Dendritic cell treated with granulocyte-macrophage colony-stimulating factor and Interleukin-4, amounts not matched to agents 40 ng/mL and 50 ng/mL, for 4 days (primary cell): ENCODE results near the gene MFNG.
"Not testable (repeated sequence)": the region's sequence is repeated elsewhere in the genome, so short reads cannot be mapped to it uniquely, and the experiment has no call there.

Experiments used
- H3K27ac Mint-ChIP-seq: one replicate; pipeline ENCODE4 v1.8.0; 2022; ENCODE audit warnings: mild to moderate bottlenecking, mixed read lengths
- H3K27me3 Mint-ChIP-seq: one replicate; pipeline ENCODE4 v1.8.0; 2022; ENCODE audit warnings: mild to moderate bottlenecking, mixed read lengths
- H3K36me3 Mint-ChIP-seq: one replicate; pipeline ENCODE4 v1.8.0; 2022; ENCODE audit warnings: low read depth, mixed read lengths
- H3K4me1 Mint-ChIP-seq: one replicate; pipeline ENCODE4 v1.8.0; 2022; ENCODE audit warnings: low read depth, mixed read lengths
- H3K4me3 Mint-ChIP-seq: one replicate; pipeline ENCODE4 v1.8.0; 2022; ENCODE audit warnings: mild to moderate bottlenecking, moderate library complexity, mixed read lengths
- H3K9me3 Mint-ChIP-seq: one replicate; pipeline ENCODE4 v1.8.0; 2022; ENCODE audit warnings: mixed read lengths
- intact Hi-C: fragments of 100-400 bp; cut with micrococcal nuclease; formaldehyde crosslinking; loops from one replicate; pipeline ENCODE4 v1.15.0; 2022

Gene MFNG

DNA sequence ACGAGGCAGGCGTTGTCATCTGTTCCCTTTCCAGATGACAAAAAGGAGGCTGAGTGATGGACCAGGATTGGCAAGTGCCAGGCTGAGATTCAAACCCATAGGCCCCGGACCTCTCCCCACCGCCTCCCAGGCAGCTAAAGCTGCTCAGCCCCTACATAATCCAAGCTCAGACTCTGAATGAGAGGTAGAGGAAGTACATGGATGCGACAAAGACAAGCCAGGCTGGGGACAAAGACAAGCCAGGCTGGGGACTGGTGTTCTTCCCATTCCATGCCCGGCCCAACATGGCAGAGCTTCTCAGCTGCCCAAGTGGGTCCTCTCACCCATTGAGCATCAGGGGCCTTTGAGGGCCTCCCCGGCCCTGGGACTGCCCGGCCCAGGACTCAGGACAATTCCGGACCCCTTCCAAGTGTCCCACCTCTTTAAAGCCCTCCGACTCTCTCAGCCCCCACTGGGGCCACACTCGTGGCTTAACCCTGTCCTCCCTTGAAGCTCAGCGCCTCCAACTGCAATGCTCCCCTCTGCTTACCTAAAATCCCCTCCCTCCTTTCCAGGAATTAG, 4.8 kb downstream of the MFNG start:
- H3K4me3 Mint-ChIP-seq: no peak overlapping the region
- no peaks in the 10 kb centered on the region for H3K27me3 Mint-ChIP-seq
- H3K4me1 Mint-ChIP-seq: peaks cover 56% of the 10 kb centered on the region
- intact Hi-C loops: no loop called here
- no peaks in the 10 kb centered on the region for H3K9me3 Mint-ChIP-seq
- H3K36me3 Mint-ChIP-seq: peaks cover 89% of the 10 kb centered on the region
- peak overlapping the region; percentile 53 for H3K27ac Mint-ChIP-seq

DNA sequence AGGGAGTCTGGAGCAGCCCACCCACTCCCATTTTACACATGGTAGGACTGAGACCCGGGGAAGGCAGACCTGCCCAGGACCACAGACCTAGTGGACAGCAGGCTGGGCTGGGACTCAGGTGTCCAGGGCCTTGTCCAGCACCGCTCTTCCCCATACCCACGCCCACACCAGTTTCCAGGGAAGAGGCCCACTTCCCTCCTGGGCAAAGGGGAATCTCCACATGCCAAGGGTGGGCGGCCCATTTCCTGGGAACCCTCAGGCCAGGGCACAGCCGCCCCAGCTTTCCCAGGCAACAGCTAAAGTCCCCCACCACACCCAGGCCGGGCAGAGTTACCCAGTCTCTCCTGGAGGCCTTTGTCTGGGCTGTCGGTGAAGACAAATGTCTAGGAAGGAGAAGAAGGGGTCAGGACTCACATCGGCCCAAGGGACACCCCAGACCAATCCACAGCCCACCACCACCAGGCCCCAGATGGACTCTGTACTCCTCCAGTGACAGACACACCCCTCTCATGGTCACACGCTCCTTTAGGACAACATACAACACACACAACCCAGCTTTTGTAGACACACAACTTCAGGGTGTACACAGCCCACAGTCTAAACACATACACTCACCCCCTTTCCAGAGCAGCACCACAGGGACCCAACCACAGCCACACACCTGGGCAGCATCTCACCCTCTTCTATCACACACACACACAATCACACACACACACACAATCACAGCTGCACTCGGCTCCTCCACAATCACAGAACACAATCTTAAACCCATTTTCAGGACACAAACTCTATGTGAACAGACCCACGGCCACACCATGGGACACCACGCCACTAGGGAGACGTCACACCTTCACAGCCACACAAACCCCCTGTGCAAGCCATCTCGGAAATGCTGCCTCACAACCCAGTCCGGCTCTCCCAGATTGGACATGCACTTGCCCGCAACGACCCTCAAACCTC, 5.5 kb downstream of the MFNG start:
- Mint-ChIP-seq H3K4me1 (peaks cover 54% of the 10 kb centered on the region), H3K27me3 (no peaks in the 10 kb centered on the region), H3K36me3 (peaks cover 94% of the 10 kb centered on the region), H3K9me3 (no peaks in the 10 kb centered on the region), H3K27ac (peak overlapping the region; percentile 53), H3K4me3 (peak overlapping the region; percentile 11)
- intact Hi-C loops: no loop called here

DNA sequence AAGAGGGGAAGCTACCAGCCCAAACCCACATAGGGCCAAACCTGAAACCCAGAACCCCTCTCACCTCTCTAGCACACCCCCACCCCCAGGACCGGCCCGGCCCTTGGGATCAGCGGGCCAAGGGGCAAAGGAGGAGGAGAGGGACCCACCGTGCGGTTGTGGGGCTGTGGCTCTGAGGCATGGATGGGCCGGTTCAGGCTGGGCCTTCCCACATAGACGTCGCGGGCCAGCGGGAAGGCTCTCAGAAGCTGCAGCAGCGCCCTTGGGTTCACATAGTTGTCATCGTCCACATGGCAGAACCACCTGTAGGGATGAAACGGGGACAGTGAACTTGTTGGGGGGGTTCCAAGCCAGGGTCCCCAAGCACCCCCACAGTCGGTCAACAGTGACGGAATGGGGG, 7.0 kb downstream of the MFNG start:
- intact Hi-C loops: no loop called here
- Mint-ChIP-seq H3K4me1 (peaks cover 41% of the 10 kb centered on the region), H3K27ac (no peak overlapping the region), H3K4me3 (no peak overlapping the region), H3K27me3 (no peaks in the 10 kb centered on the region), H3K36me3 (peaks cover 95% of the 10 kb centered on the region), H3K9me3 (no peaks in the 10 kb centered on the region)

DNA sequence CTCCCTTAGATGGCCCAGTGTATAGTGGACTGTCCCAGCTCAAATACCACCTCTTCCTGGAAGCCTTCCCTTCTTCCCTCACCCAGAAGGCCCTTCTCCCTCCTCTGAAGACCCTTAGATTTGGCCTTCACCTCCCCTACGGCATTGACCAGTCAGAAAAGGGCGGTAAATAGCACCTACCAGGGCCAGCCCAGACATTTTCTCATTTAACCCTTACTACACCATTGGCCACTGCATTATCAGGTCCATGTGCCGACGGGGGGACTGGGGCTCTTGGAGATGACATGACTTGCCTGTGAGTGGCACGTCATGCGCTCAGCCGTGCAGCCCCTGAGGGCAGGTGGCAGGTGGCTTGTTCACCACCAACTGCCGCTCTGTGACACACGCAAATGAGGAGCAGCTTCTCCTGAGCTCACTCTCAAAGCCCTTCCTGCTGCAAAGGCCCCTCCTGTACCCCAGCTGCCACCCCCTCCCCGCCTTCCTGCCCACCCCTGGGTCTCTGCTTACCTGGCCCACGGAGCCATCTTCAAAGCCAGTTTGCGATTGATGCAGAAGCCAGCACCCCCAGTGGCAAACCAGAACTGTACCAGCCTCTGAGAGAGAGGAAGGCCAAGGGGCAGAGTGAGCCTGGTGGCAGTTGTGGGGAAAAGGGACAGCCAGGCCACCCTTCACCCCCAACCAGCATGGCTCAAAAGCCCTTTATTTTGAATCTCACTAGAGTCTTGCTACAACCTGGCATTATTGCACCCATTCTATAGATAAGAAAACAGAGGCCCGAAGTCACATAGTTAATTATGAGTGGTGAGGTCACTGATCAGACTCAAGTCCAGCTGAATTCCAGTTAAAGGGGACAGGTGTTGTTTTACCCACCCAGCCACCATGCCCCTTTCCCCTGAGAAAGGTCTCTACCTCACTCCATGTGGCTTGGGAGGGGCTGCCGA, 9.5 kb downstream of the MFNG start:
- no peak overlapping the region for H3K27ac Mint-ChIP-seq

DNA sequence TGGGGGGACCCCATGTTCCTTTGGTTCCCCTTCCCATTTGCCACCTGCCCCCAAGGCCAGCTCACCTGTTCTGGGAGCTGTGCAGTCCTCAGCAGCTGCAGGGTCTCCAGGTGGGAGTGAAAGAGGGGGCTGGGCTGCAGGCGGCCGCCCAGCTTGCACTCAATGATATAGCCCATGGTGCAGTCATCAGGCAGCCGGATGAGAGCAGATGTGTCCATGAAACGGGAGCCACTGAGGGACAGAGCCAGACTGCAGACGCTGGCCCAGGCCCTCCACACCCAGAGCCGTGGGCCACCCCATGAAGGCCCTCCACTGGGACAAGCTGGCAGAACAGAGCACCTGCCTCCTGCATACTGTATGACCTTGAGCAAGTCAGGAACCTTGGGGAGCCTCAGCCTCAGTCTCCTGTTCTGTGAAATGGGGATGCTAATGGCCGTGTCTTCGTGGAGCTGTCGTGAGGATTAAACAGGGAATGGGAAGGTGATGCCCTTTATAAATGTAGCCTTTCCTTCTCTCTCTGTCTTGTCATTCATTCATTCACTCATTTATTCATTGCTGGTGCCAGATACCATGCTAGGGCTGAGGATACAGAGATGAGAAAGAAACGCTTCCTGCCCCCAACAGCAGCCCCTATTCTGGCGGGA, 11.6 kb downstream of the MFNG start:
- H3K9me3 Mint-ChIP-seq: no peaks in the 10 kb centered on the region
- no peak overlapping the region for H3K27ac Mint-ChIP-seq
- no peak overlapping the region for H3K4me3 Mint-ChIP-seq
- intact Hi-C loops: no loop called here
- no peaks in the 10 kb centered on the region for H3K27me3 Mint-ChIP-seq
- H3K36me3 Mint-ChIP-seq: peaks cover 100% of the 10 kb centered on the region
- no peaks in the 10 kb centered on the region for H3K4me1 Mint-ChIP-seq

More for the DNA sequence above, 9.5 kb downstream of the MFNG start:
- Mint-ChIP-seq H3K36me3 (peaks cover 97% of the 10 kb centered on the region), H3K27me3 (no peaks in the 10 kb centered on the region), H3K4me3 (no peak overlapping the region), H3K9me3 (no peaks in the 10 kb centered on the region), H3K4me1 (peaks cover 17% of the 10 kb centered on the region)
- intact Hi-C loops: no loop called here

DNA sequence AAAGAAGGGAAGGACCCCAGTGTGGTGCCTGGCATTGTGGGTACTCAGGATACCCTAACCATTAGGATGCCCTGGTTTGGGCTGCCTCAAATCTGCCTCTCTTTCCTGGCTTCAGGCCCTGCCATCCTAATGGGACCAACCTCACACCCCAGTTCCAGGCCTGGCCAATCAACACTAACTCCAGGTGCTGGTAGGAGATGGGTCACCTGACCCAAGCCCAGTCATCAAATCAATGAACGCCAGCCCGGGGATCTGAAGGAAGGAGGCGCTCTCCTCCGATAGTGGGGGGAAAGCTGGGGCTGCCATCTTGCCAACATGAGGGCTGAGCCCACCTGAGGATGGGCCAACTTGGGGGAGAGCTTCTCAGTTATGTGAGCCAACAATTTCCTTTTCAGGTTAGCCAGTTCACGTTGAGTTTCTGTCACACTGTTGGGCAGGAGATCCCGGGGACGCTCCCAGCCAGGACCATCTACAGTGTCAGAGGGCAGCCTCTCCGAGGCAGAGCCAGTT, 12.7 kb downstream of the MFNG start:
- Mint-ChIP-seq H3K9me3 (no peaks in the 10 kb centered on the region), H3K4me3 (no peak overlapping the region), H3K27me3 (no peaks in the 10 kb centered on the region), H3K4me1 (no peaks in the 10 kb centered on the region), H3K36me3 (peaks cover 100% of the 10 kb centered on the region), H3K27ac (no peak overlapping the region)
- intact Hi-C loops: no loop called here

DNA sequence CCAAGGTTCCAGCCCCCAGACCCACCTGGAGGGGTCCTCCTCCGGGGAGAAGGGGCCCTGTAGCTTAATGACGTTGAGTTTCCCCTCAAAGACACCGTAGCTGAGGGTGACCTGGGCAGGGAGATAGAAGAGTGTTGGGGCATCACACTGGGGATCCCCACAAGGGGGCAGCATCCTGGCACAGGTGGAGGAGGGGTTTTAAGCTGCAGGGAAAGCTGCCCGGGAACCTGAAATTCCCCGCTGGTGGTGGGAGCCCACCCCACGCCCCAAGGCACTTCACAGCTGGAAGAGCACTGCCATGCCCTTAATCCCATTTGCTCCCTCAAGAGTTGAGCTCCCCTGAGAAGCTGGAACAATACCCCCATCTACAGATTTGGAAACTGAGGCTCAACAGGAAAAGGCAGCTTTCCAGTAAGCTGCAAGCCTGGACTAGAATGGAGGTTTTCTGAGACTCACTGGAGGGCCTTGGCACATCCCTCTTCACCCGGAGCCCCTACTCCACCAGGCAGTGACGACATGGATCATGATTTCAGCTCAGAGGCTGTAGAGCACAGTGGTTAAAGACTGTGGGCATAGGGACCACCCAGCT, 13.7 kb downstream of the MFNG start:
- no peaks in the 10 kb centered on the region for H3K4me1 Mint-ChIP-seq
- H3K4me3 Mint-ChIP-seq: no peak overlapping the region
- intact Hi-C loops: no loop called here
- H3K36me3 Mint-ChIP-seq: peaks cover 100% of the 10 kb centered on the region
- H3K9me3 Mint-ChIP-seq: no peaks in the 10 kb centered on the region
- H3K27ac Mint-ChIP-seq: no peak overlapping the region
- H3K27me3 Mint-ChIP-seq: no peaks in the 10 kb centered on the region

DNA sequence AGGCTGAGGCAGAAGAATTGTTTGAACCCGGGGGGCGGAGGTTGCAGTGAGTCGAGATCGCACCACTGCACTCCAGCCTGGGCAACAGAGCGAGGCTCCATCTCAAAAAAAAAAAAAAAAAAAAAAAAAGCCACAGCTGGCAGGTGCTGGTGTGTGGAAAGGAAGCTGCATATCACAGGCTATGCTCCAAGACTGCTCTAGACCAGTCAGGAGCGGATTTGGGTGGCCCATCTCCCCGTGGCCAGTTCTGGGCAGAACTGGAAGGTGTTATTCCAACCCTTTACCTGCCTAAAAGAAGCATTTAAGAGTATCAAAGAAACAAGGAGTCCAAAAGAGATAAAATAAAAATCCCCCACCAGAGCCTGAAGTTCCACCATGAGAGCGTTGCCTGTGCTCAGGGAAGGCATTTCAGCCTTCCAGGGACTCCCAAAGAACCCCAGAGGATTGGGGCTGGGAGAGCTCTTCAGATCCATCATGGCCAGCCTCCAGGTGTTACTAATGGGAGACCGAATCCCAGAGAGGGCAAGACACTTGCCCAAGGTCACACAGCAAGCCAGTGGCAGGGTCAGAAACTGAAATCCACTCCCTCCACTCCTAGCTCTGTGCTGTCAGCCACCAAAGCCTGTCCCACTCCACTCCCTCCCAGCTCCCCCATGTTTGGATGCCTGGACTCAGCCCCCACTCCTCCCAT, 14.3 kb downstream of the MFNG start:
- intact Hi-C loops: no loop called here
- H3K4me1 Mint-ChIP-seq: no peaks in the 10 kb centered on the region
- no peaks in the 10 kb centered on the region for H3K9me3 Mint-ChIP-seq
- no peak overlapping the region for H3K27ac Mint-ChIP-seq
- no peaks in the 10 kb centered on the region for H3K27me3 Mint-ChIP-seq
- no peak overlapping the region for H3K4me3 Mint-ChIP-seq
- H3K36me3 Mint-ChIP-seq: peaks cover 100% of the 10 kb centered on the region

DNA sequence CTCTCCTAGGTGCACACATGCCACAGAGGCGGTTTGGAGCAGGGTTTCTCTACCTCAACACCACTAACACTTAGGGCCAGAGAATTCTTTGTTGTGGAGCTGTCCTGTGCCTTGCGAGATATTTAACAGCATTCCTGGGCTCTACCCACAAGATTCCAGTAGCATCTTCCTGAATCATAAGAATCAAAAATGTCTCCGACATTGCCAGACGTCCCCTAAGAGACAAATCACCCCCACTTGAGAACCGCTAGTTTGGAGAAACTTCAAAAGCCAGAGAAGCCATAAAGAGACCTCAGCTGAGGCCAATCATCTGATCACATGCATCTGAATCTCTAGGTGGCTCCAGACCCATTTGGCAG, 16.1 kb downstream of the MFNG start:
- Mint-ChIP-seq H3K4me1 (no peaks in the 10 kb centered on the region), H3K27me3 (no peaks in the 10 kb centered on the region), H3K4me3 (no peak overlapping the region), H3K27ac (no peak overlapping the region), H3K36me3 (peaks cover 100% of the 10 kb centered on the region), H3K9me3 (no peaks in the 10 kb centered on the region)
- intact Hi-C loops: no loop called here

DNA sequence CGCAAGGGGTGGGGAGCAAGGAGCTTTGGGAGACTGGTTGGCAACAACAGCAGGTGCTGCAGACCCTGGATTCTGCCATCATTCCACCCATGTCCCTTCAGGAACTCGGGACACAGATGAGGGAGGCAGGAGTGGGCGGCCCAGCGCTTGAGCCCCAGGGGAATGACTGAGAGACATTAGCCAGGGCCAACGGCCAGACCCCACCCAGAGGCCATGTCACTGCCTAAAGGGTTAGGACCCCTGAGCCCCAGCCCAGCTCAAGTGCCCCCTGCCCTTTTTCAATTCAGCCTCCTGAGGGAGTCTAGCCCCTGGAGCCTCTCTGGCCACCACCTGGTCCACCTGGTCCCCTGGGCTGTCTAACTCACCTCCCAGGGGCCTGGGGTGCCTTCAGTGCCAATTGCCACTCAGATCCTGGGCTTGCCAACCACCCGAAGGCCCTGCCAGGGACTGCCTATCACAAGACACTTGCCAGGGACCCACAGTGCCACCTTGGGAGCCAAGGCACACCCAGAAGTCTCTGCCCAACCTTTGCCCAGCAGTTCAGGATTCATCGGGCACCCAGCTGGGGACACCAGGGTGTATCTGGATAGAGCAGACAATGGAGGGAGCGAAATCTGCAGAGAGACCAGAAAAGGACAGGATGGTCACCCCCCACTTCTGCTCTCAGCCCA, 16.6 kb downstream of the MFNG start:
- intact Hi-C loops: no loop called here
- H3K4me1 Mint-ChIP-seq: no peaks in the 10 kb centered on the region
- H3K4me3 Mint-ChIP-seq: no peak overlapping the region
- no peak overlapping the region for H3K27ac Mint-ChIP-seq
- no peaks in the 10 kb centered on the region for H3K9me3 Mint-ChIP-seq
- H3K27me3 Mint-ChIP-seq: no peaks in the 10 kb centered on the region
- peaks cover 97% of the 10 kb centered on the region for H3K36me3 Mint-ChIP-seq

DNA sequence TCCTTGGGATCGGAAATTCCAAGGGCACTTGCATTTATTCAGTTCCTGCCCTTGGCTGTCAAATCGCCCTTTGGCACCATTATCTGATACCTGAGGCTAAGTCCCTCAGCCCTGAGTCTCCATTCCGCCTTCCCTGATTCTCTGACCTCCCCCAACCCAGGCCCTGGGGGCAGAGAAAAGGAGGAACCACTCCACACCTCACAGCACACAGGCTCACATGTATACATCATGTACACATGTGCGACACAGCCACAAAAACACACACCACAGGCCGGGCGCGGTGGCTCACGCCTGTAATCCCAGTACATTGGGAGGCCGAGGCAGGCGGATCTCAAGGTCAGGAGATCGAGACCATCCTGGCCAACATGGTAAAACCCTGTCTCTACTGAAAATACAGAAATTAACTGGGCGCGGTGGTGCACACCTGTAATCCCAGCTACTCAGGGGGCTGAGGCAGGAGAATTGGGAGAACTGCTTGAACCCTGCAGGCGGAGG, 17.9 kb downstream of the MFNG start:
- intact Hi-C loops, H3K4me1 Mint-ChIP-seq, H3K27ac Mint-ChIP-seq, H3K27me3 Mint-ChIP-seq, H3K9me3 Mint-ChIP-seq, H3K4me3 Mint-ChIP-seq: not testable (repeated sequence)
- peaks cover 84% of the 10 kb centered on the region for H3K36me3 Mint-ChIP-seq

DNA sequence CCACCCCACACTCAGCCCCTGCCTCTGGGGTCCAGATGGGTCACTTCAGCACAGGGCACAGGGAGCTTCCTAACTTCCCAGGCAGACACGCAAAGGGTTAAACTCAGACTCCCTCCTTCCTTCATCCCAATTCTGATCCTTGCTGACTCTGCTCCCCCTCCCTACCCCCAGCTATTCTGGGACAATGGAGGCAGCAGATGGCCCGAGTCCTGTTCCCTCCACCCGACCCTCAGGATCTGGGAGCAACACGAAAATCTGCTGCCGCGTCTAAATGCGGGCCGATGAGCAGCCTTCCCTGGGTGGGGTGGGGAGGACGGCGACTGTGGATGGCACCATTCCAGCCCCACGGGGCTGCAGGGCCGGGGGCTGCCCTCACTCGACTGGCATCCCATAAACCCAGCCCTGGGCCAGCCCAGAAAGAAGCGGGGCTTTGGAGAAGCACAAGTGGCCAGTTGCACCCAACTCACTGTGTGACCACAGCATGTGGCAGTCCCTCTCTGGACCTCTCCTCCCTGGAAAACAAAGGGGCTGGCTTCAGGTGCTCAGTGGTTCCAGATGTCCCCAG, 18.7 kb downstream of the MFNG start:
- Mint-ChIP-seq H3K36me3 (peaks cover 77% of the 10 kb centered on the region), H3K27me3 (no peaks in the 10 kb centered on the region), H3K4me1 (no peaks in the 10 kb centered on the region), H3K4me3 (no peak overlapping the region), H3K9me3 (no peaks in the 10 kb centered on the region), H3K27ac (no peak overlapping the region)
- intact Hi-C loops: no loop called here
